Cortex of kidney (tissue), 1 donor: ENCODE results near the gene TIMD4.
"Not testable (repeated sequence)": the region's sequence is repeated elsewhere in the genome, so short reads cannot be mapped to it uniquely, and the experiment has no call there.

Source experiments
- DNase-seq: peaks from one replicate; lab custom pipeline; 2025; lab: John Stamatoyannopoulos, UW

The TIMD4 gene

DNA sequence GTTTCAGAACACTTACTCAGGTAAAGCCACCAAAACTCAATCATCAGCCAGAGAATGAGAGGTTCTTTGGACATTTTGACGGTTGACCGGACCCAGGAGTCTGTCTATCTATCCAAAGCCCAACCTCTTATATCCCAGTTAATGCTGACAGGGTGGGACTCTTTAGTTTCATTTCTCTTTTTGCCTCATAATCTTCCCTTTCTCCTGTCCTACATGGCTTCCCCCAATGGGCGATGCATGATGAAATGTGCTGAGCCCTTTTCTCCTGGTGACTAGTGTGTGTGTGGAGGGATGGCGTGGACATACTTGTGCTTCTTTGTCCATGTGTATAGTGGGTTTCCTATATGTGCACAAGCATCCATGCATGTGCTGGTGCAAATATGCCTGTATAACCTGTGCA lies at the start of gene TIMD4:
TSS of gene TIMD4 (minus strand) at position 102 of the 400 bp plus-strand sequence. CDS start at position 74, 28 bp downstream.
- no peak for DNase-seq

- DNase-seq = no peak
Measured at GRCh38 chr5:157006262-157006661, 43.2 kb upstream of the TIMD4 start.

DNA sequence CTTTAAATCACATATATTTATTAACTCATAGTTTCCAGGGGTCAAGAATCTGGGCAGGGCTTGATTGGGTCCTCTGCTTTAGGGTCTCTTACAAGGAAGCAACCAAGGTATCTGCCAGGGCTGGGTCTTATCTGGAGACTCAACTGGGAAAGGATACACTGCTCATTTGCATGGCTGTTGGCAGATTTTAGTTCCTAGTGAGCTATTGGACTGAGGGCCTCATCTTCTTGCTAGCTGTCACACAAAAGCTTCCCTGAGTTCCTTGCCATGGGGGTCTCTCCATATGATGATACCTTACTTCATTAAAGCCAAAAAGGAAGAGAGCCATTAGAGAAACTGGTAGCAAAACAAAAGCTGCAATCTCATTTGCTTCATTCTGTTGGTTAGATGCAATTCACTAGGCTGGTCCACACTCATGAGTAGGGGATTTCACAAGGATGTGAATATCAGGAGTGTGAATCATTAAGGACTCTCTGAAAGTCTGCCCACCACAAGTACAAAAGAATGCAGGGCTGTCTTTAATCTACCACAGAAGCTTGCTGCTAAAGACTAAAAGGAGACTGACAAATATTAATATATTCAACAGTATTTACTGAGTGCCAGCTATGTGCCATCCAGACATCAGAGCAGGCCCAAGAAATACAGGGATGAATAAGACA lies 42.0 kb upstream of the TIMD4 start:
- DNase-seq = no peak

GRCh38 chr5:156991714-156992113 lies 28.7 kb upstream of the TIMD4 start:
- no peak for DNase-seq

DNA sequence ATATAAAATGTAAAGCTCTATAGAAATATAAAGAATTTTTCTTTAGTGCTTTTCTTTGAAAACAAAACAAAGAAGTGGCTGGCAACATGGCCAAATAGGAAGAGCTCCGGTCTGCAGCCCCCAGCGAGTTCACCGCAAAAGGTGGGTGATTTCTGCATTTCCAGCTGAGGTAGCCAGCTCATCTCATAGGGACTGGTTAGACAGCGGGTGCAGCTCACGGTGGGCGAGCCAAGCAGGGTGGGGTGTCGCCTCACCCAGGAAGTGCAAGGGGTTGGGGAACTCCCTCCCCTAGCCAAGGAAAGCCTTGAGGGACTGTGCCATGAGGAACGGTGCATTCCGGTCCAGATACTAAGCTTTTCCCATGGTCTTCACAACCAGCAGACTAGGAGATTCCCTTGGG lies 21.0 kb upstream of the TIMD4 start:
- DNase-seq = no peak

DNA sequence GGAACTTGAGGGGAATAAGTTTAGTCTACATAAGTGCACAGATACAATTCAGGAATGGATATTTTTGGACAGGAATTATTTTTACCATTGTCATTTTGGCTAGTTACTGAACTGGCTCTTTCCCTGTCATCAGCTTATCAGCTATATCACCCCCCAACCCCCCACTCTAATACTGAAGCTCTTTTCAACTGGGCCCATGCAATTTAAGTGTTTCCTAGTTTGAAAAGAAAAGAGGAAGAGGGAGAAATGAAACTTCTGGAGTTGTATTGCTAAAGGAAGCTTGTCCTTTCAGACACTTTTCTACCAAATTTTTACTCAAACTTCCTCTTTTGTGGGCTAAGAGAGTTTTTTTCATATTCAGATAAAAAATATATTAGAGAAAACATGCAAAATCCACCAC lies 18.5 kb upstream of the TIMD4 start:
- DNase-seq = no peak

DNA sequence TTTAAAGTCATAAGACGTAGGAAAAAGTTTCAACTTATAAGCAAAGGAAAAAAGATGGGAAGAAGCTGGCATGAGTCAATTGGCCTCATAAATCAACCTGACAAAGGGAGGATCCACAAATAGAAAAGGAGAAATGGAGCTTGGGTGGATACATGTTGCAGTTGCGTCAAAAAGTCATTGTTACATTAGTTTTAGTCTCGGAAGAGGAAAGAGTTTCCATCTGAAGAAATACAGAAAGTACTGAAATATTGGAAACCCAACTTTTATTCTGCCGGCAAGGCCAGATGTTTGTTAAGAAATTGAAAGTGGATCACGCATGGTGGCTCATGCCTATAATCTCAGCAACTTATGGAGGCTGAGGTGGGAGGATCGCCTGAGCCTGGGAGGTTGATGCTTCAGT lies 11.3 kb upstream of the TIMD4 start:
- DNase-seq = no peak

DNA sequence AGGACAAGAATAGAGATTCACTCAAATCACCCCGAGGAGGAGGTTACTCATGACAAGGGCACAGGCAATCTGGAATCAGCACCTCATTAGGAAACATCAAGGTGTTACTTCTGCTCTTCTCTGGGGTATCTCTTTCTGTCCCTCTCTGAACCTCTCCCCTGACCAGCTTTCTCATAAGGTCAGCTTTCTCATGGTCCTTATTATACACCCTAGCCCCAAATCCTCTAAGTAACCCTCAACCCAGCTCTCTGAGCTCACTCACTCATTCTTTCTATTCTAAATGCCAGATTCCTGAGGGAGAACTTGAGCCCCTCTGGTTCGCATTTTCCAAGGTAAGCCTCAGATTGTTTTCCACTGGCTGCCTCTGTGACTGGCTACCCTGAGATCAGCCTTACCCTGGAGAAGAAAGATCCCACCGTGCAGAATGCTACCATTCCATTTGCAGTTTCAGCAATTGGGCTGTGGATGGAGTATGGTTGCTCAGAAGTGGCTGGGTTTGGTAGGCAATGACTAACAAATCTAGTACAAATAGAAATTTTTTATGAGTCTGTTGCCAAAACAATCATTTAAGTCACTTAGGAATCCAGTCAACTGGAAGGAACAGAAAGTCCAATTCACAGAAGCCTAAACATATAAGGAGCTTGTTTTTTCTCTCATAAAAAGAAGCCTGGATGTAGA lies 9.0 kb upstream of the TIMD4 start:
- DNase-seq = no peak

- no peak for DNase-seq
Measured at GRCh38 chr5:156971415-156971814, 8.4 kb upstream of the TIMD4 start.

DNA sequence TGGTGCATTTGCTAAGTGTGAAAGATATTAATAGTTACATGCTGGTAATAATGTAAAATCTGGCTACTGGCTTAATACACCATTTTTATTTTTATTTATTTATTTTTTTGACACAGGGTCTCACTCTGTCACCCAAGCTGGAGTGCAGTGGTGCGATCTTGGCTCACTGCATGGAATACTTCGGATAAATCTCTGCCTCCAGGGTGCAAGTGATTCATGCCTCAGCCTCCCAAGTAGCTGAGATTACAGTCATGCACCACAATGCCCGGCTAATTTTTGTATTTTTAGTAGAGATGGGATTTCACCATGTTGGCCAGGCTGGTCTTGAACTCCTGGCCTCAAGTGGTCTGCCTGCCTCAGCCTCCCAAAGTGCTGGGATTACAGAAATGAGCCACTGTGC lies 4.4 kb upstream of the TIMD4 start:
- DNase-seq = not testable (repeated sequence)

GRCh38 chr5:156956321-156956720 lies 6.7 kb downstream of the TIMD4 start:
- DNase-seq = no peak

GRCh38 chr5:156951359-156951758 lies 11.7 kb downstream of the TIMD4 start:
- DNase-seq = no peak

GRCh38 chr5:156950716-156951115 lies 12.3 kb downstream of the TIMD4 start:
- no peak for DNase-seq

DNA sequence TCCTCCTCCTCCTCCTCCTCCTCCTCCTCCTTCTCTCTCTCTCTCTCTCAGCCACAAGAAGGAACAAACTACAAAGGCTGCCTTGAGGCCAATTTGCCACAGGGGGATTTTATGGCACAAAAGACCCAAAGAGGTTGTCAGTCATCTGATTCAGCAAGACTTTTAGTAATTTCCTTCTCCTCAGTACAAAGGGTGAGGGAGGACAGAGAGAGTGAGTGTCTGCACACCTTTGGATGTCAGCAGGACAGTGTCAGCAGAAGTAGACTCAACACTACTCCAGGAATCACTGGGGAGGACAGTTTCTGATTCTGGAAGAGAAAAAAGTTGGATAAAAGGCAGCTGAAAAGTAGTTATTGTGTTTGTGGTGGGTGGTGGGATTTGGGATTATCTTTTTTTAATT lies 13.6 kb downstream of the TIMD4 start:
- DNase-seq = no peak

DNA sequence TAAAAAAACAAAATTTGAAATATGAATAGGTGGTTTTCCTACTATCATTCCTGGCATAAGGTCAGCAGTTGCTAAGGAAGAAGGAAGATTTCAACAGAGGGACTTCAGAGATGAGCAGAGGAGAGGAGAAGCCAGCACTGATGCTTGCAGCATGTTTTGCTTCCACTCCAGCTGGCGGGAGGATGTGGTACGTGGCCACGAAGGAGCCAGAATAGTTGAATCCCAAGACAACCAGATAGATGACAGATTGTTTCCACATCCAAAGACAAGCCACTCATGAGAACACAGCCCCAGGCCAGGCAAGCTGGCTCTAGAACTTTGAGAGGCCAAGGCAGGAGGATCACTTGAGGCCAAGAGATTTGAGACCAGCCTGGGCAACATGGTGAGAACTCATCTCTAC lies 15.1 kb downstream of the TIMD4 start:
- DNase-seq = no peak

- DNase-seq = no peak
Measured at GRCh38 chr5:156942064-156942463, 21.0 kb downstream of the TIMD4 start.

DNA sequence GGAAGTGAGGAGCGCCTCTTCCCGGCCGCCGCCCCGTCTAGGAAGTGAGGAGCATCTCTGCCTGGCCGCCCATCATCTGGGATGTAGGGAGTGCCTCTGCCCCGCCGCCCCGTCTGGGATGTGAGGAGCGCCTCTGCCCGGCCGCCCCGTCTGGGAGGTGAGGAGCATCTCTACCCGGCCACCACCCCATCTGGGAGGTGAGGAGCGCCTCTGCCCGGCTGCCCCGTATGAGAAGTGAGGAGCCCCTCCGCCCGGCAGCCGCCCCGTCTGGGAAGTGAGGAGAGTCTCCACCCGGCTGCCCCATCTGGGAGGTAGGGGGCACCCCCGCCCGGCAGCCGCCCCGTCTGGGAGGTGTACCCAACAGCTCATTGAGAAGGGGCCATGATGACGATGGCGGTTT lies 22.6 kb downstream of the TIMD4 start:
- DNase-seq = not testable (repeated sequence)

GRCh38 chr5:156936972-156937371 lies 26.1 kb downstream of the TIMD4 start:
- DNase-seq = no peak

DNA sequence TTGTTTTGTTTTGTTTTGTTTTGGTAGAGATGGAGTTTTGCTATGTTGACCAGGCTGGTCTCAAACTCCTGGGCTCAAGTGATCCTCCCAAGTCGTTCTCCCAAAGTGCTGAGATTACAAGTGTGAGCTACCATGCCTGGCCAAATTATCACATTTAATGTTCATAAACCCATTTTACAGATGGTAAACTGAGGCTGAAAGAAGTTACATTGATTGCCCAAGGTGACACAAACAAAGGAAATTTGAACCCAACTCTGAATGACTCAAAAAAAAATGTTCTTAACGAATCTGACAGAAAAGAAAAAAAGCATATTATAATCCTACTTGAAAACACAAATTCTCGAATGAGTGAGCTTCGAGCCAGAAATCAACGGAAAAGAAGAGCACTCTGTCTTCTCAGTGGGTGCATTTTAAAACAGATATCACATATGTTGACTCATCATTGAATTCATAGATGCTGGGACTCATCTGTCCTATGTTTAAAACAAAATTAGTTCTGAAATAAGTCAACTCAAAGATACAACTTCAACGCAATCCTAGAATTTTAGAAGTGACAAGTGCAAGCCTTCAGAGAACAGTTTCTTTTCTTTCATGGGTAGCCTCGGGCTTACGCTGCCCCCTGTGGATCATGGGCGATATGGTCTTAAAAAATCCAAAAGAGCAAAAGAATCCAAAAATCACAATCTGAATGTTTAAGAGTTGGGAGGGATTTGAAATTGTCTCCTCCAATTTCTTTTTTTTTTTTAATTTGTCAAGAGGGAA lies 28.4 kb downstream of the TIMD4 start:
- DNase-seq = no peak

DNA sequence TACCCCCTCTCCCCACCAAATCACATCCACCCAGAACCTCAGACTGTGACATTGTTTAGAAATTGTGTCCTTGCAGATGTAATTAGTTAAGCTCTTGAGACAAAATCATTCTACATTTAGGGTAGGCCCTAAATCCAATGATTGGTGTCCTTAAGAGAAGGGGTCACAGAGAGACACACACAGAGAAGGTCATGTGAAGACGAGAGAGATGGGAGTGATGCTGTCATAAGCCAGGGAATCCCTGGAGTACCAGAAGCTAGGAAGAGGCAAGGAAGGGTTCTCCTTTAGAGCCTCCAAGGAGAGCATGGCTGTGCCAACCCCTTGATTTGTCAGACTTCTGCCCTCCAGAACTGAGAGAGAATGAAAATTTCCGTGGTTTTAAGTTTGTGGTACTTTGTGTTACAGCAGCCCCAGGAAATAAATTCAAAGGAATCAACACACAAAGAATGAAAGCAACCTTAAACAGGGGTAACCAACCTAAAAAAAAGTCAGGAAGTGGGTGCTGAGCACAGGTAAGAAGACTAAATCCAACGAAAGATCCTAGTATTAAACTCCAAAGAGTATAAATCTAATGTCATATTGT lies 33.6 kb downstream of the TIMD4 start:
- no peak for DNase-seq

DNA sequence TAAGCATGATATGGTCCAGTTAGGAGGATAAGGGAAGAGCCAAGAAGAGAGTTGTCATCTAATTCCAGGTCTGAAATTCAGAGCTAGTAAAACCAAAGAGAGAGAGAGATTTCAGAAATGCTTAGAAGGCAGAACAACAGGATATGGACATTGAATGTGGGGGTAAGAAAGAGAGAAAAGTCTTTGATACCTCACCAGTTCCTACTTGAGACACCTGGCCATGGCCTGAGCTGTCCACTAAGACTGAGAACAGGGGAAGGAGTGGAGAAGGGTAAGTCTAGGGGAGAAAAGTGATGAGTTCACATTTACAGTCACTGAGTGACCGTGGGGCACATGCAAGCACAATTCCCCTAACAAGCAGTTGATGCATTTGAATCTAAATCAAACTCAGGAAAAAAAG lies 35.5 kb downstream of the TIMD4 start:
- no peak for DNase-seq

DNA sequence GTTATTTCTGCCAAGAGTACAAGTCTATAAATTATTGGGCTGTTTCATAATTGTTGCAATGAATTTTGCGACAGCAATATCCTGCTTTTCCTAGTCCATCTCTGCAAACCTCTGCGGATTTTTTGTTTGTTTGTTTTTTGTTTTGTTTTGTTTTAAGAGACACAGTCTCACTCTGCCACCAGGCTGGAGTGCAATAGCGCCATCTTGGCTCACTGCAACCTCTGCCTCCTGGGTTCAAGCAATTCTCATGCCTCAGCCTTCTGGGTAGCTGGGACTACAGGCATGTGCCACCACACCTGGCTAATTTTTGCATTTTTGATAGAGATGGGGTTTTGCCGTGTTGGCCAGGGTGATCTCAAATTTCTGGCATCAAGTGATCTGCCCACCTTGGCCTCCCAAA lies 37.3 kb downstream of the TIMD4 start:
- DNase-seq = not testable (repeated sequence)
